Tibial artery (tissue), 4 donors: ENCODE measurements around the gene LOXHD1.

Experiments
- DNase-seq, 2 donors: peaks; one replicate each; pipeline ENCODE4 v3.0.0-alpha.2; 2019
- H3K27ac ChIP-seq, 2 donors: fragments of 200-600 bp; sonication (generic) in 1 of 2; 1 replicate in 1 of 2; 2 replicates in 1 of 2; pipeline ENCODE4 v1.5.1; 2018 to 2019; ENCODE audit warnings: mild to moderate bottlenecking in 1 of 2
- H3K27me3 ChIP-seq, 2 donors: fragments of 200-600 bp; sonication (generic) in 1 of 2; one replicate each; pipeline versions ENCODE4 v1.5.1 to v1.6.0; 2016 to 2019
- H3K36me3 ChIP-seq, 3 donors: fragments of 200-600 bp; sonication (generic) in 2 of 3; one replicate each; pipeline ENCODE4 v1.5.1; 2016 to 2019; ENCODE audit warnings: mild to moderate bottlenecking in 2 of 3
- H3K4me1 ChIP-seq, 4 donors: fragments of 200-600 bp; sonication (generic) in 2 of 4; 1 replicate in 3 of 4; 2 replicates in 1 of 4; pipeline ENCODE4 v1.5.1; 2016 to 2019
- H3K4me3 ChIP-seq, 2 donors: fragments of 200-600 bp; sonication (generic) in 1 of 2; 1 replicate in 1 of 2; 2 replicates in 1 of 2; pipeline ENCODE4 v1.5.1; 2018 to 2019; ENCODE audit warnings: mild to moderate bottlenecking in 2 of 2
- H3K9me3 ChIP-seq, 3 donors: fragments of 200-600 bp; sonication (generic) in 1 of 3; one replicate each; pipeline ENCODE4 v1.5.1; 2016 to 2019
- intact Hi-C: fragments of 100-400 bp; cut with DNase I; formaldehyde crosslinking; loops from one replicate; pipeline ENCODE4 v1.15.0; 2023; ENCODE audit warnings: low total_unique reads
- TF ChIP-seq, protein P1 (sequence below), 2 experiments: fragments of 200-600 bp in 1 of 2; fragments of 450-650 bp in 1 of 2; IDR thresholded peaks; one replicate each; pipeline ENCODE4 v1.5.1; 2017 to 2019; ENCODE audit warnings: antibody characterized with exemption in 2 of 2, mild to moderate bottlenecking in 1 of 2, moderate library complexity in 1 of 2

The LOXHD1 gene

DNA sequence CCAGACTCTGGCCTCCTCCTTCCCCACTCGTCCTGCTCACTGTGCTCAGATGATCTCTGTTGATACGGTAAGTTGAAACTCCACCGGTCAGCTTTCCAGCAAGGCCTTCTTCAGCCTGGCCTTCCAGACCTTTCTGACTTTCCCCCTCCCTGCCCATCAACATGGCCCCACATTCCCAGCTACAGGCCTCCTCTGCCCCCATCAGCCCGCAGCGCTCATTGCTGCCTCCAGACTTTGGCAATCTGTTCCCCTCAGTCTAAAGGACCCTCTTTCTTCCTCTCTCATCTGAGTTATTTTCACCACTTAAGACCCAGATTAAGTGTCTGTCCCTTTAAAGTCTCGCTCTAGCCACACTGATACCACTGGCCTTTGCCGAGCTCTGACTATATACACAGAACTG is 10.6 kb downstream of the LOXHD1 start:
- no peaks in the 10 kb centered on the region for H3K36me3 ChIP-seq
- H3K4me1 ChIP-seq: no peaks in the 10 kb centered on the region
- intact Hi-C loops: no loop called here
- no peaks in the 10 kb centered on the region for H3K9me3 ChIP-seq
- DNase-seq: no peak
- H3K27me3 ChIP-seq: peaks cover 0 to 9% of the 10 kb centered on the region in 2 donors
- TF ChIP-seq, protein P1, sequence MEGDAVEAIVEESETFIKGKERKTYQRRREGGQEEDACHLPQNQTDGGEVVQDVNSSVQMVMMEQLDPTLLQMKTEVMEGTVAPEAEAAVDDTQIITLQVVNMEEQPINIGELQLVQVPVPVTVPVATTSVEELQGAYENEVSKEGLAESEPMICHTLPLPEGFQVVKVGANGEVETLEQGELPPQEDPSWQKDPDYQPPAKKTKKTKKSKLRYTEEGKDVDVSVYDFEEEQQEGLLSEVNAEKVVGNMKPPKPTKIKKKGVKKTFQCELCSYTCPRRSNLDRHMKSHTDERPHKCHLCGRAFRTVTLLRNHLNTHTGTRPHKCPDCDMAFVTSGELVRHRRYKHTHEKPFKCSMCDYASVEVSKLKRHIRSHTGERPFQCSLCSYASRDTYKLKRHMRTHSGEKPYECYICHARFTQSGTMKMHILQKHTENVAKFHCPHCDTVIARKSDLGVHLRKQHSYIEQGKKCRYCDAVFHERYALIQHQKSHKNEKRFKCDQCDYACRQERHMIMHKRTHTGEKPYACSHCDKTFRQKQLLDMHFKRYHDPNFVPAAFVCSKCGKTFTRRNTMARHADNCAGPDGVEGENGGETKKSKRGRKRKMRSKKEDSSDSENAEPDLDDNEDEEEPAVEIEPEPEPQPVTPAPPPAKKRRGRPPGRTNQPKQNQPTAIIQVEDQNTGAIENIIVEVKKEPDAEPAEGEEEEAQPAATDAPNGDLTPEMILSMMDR (IDR thresholded peaks at IDR 0.05): no peak
- H3K4me3 ChIP-seq: no peak overlapping the region
- no peak overlapping the region for H3K27ac ChIP-seq

DNA sequence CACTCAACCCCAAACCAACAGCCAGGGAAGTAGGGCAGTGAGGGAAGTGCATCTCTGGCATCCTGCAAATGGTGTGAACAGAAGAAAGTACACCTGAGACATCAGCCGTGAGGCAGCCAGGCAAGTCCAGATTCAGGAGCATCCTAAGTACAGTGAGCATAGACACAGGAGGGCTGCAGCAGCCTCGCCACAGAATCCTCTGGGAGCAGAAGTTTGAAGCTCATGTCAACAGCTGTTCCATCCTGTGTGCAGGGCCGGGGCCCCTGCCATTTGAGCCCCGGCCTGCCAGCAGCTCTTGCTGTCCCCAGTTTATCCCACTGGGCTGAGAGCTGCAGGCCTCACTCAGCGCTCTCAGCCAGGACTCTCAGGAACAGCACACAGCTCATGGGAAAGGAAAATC is 14.5 kb downstream of the LOXHD1 start:
- TF ChIP-seq, protein P1 (IDR thresholded peaks at IDR 0.05): no peak
- no peaks in the 10 kb centered on the region for H3K4me1 ChIP-seq
- H3K4me3 ChIP-seq: no peak overlapping the region
- peak in 1 of 2 donors; percentile 17 for DNase-seq
- H3K9me3 ChIP-seq: no peaks in the 10 kb centered on the region
- H3K27me3 ChIP-seq: peaks cover 0 to 2% of the 10 kb centered on the region in 2 donors
- H3K27ac ChIP-seq: no peak overlapping the region
- H3K36me3 ChIP-seq: no peaks in the 10 kb centered on the region
- intact Hi-C loops: no loop called here

DNA sequence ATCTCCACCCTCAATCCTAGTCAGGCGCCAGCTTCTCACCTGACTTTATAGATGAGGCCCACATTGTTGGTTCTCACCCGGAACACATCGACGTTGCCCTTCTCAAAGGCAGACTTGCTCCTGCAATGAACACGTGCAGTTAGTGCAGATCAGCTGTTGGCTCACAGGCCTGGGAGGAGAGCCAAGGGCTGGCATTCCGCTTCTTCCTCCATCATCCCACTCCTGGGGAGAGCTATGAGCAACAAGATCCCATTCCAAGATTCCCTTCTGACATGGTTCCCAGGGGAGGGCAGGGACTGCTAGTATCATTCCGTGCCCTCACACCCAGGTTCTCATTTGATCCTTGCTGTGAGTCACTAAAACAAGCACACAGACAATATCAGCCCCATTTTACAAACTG is 15.1 kb downstream of the LOXHD1 start:
- H3K4me1 ChIP-seq: no peaks in the 10 kb centered on the region
- intact Hi-C loops: no loop called here
- no peaks in the 10 kb centered on the region for H3K9me3 ChIP-seq
- TF ChIP-seq, protein P1 (IDR thresholded peaks at IDR 0.05): no peak
- DNase-seq: peak in 1 of 2 donors; percentile 39
- H3K27me3 ChIP-seq: no peaks in the 10 kb centered on the region
- H3K4me3 ChIP-seq: no peak overlapping the region
- H3K27ac ChIP-seq: no peak overlapping the region
- H3K36me3 ChIP-seq: no peaks in the 10 kb centered on the region

DNA sequence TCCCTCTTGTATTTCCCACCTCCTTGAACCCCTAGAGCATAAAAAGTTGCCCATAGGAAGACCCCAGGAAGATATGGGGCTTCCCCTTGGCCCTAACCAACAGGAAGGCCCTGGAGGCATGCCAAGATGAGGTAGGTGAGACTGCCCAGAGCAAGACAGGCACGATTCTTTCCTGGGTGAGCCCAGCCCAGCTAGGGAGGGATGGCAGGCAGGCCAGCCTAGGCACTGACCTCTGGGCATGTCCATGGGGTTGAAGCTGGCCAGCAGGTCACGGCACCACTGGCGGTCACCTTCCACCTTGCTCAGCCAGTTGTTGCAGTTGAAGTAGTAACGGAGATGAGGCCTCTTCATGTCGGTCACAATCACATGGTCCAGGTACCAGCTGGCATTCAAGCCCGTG is 17.6 kb downstream of the LOXHD1 start:
- DNase-seq: no peak
- intact Hi-C loops: no loop called here
- Histone ChIP-seq H3K27ac (no peak overlapping the region), H3K4me3 (no peak overlapping the region), H3K27me3 (no peaks in the 10 kb centered on the region), H3K36me3 (no peaks in the 10 kb centered on the region), H3K4me1 (no peaks in the 10 kb centered on the region), H3K9me3 (no peaks in the 10 kb centered on the region)
- TF ChIP-seq, protein P1 (IDR thresholded peaks at IDR 0.05): no peak

DNA sequence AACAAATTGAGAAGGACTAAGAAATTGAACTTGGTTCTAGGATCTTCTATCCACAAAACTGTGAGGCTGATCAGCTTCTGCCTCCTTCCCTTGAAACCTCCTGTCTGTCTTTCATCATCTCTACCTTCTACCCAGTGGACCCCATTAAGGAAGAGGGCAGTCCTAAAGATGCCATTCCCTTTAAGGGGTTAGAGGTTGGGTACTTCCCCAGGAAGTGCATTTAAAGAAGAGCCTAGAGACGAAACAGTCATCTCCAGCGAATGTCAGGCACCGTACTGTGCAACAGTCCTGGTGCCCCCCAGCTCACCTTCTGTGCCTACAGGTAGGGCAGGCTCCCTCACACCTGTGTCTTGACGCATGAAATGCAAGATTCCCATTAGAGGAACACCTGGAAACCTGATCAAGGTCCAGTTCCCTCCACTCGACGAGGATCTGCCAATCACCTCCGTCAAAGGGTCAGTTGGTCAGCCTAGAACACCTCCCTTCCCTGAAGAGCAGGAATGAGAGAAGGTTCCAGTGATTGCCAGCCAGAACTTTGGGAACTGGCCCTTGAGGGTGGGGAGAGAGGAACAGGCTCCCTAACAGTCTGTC is 20.9 kb downstream of the LOXHD1 start:
- TF ChIP-seq, protein P1 (IDR thresholded peaks at IDR 0.05): no peak
- Histone ChIP-seq H3K27ac (no peak overlapping the region), H3K27me3 (no peaks in the 10 kb centered on the region), H3K4me1 (no peaks in the 10 kb centered on the region), H3K9me3 (no peaks in the 10 kb centered on the region), H3K36me3 (no peaks in the 10 kb centered on the region), H3K4me3 (no peak overlapping the region)
- no peak for DNase-seq
- intact Hi-C loops: no loop called here
